Measurements from ENCODE around the gene DOCK6. TPM values are rescaled to one million over a fixed set of nuclear protein-coding genes. Genes with fewer than 3 reads are reported as not detected.
A peak's percentile ranks its signal among the peaks of the same experiment; 100 is the strongest.

DOCK6 gene
- total and polyA plus RNA-seq, 2 of the 13 experiments (the other 11 are each of a cell fraction or from before 2014, with no cell fraction given): 5.4 to 38.1 TPM

- TF ChIP-seq, protein P1, sequence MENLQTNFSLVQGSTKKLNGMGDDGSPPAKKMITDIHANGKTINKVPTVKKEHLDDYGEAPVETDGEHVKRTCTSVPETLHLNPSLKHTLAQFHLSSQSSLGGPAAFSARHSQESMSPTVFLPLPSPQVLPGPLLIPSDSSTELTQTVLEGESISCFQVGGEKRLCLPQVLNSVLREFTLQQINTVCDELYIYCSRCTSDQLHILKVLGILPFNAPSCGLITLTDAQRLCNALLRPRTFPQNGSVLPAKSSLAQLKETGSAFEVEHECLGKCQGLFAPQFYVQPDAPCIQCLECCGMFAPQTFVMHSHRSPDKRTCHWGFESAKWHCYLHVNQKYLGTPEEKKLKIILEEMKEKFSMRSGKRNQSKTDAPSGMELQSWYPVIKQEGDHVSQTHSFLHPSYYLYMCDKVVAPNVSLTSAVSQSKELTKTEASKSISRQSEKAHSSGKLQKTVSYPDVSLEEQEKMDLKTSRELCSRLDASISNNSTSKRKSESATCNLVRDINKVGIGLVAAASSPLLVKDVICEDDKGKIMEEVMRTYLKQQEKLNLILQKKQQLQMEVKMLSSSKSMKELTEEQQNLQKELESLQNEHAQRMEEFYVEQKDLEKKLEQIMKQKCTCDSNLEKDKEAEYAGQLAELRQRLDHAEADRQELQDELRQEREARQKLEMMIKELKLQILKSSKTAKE (CRISPR knock-in tag; IDR thresholded peaks at IDR 0.05; ENCODE audit: borderline replicate concordance): peak; percentile 91
- TF ChIP-seq EP300 (IDR thresholded peaks at IDR 0.05; ENCODE audit: low read depth in 2 of 2, low read length in 2 of 2) (peak; percentile 90 to 95), EP300 (CRISPR knock-in tag; IDR thresholded peaks at IDR 0.05; ENCODE audit: borderline replicate concordance) (peak; percentile 97), ZNF10 (CRISPR knock-in tag; IDR thresholded peaks at IDR 0.05; ENCODE audit: borderline replicate concordance, low read depth) (no peak), NFE2 (CRISPR knock-in tag; IDR thresholded peaks at IDR 0.05) (no peak), ZNF557 (CRISPR knock-in tag; IDR thresholded peaks at IDR 0.05) (no peak), MIER3 (CRISPR knock-in tag; IDR thresholded peaks at IDR 0.05; ENCODE audit: borderline replicate concordance) (peak; percentile 98), SNRNP70 (IDR thresholded peaks at IDR 0.05; ENCODE audit: low read depth, low read length) (no peak), CBFB (CRISPR knock-in tag; IDR thresholded peaks at IDR 0.05) (peak; percentile 82; the same call in 1 of the 2 replicates), AHR (CRISPR knock-in tag; IDR thresholded peaks at IDR 0.05) (peak; percentile 79), ARNT2 (CRISPR knock-in tag; IDR thresholded peaks at IDR 0.05; ENCODE audit: low read depth) (peak; percentile 86), THAP11 (CRISPR knock-in tag; IDR thresholded peaks at IDR 0.05) (peak; percentile 86), NFE2L1 (CRISPR knock-in tag; IDR thresholded peaks at IDR 0.05; ENCODE audit: borderline replicate concordance) (no peak), SMYD3 (CRISPR knock-in tag; IDR thresholded peaks at IDR 0.05) (peak; percentile 23; the same call in 1 of the 2 replicates), ZNF12 (CRISPR knock-in tag; IDR thresholded peaks at IDR 0.05) (peak; percentile 91)
- TF ChIP-seq, protein P2, sequence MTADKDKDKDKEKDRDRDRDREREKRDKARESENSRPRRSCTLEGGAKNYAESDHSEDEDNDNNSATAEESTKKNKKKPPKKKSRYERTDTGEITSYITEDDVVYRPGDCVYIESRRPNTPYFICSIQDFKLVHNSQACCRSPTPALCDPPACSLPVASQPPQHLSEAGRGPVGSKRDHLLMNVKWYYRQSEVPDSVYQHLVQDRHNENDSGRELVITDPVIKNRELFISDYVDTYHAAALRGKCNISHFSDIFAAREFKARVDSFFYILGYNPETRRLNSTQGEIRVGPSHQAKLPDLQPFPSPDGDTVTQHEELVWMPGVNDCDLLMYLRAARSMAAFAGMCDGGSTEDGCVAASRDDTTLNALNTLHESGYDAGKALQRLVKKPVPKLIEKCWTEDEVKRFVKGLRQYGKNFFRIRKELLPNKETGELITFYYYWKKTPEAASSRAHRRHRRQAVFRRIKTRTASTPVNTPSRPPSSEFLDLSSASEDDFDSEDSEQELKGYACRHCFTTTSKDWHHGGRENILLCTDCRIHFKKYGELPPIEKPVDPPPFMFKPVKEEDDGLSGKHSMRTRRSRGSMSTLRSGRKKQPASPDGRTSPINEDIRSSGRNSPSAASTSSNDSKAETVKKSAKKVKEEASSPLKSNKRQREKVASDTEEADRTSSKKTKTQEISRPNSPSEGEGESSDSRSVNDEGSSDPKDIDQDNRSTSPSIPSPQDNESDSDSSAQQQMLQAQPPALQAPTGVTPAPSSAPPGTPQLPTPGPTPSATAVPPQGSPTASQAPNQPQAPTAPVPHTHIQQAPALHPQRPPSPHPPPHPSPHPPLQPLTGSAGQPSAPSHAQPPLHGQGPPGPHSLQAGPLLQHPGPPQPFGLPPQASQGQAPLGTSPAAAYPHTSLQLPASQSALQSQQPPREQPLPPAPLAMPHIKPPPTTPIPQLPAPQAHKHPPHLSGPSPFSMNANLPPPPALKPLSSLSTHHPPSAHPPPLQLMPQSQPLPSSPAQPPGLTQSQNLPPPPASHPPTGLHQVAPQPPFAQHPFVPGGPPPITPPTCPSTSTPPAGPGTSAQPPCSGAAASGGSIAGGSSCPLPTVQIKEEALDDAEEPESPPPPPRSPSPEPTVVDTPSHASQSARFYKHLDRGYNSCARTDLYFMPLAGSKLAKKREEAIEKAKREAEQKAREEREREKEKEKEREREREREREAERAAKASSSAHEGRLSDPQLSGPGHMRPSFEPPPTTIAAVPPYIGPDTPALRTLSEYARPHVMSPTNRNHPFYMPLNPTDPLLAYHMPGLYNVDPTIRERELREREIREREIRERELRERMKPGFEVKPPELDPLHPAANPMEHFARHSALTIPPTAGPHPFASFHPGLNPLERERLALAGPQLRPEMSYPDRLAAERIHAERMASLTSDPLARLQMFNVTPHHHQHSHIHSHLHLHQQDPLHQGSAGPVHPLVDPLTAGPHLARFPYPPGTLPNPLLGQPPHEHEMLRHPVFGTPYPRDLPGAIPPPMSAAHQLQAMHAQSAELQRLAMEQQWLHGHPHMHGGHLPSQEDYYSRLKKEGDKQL (CRISPR knock-in tag; IDR thresholded peaks at IDR 0.05; ENCODE audit: low read depth): peak; percentile 87; the same call in 1 of the 2 replicates
- TF ChIP-seq, protein P3, sequence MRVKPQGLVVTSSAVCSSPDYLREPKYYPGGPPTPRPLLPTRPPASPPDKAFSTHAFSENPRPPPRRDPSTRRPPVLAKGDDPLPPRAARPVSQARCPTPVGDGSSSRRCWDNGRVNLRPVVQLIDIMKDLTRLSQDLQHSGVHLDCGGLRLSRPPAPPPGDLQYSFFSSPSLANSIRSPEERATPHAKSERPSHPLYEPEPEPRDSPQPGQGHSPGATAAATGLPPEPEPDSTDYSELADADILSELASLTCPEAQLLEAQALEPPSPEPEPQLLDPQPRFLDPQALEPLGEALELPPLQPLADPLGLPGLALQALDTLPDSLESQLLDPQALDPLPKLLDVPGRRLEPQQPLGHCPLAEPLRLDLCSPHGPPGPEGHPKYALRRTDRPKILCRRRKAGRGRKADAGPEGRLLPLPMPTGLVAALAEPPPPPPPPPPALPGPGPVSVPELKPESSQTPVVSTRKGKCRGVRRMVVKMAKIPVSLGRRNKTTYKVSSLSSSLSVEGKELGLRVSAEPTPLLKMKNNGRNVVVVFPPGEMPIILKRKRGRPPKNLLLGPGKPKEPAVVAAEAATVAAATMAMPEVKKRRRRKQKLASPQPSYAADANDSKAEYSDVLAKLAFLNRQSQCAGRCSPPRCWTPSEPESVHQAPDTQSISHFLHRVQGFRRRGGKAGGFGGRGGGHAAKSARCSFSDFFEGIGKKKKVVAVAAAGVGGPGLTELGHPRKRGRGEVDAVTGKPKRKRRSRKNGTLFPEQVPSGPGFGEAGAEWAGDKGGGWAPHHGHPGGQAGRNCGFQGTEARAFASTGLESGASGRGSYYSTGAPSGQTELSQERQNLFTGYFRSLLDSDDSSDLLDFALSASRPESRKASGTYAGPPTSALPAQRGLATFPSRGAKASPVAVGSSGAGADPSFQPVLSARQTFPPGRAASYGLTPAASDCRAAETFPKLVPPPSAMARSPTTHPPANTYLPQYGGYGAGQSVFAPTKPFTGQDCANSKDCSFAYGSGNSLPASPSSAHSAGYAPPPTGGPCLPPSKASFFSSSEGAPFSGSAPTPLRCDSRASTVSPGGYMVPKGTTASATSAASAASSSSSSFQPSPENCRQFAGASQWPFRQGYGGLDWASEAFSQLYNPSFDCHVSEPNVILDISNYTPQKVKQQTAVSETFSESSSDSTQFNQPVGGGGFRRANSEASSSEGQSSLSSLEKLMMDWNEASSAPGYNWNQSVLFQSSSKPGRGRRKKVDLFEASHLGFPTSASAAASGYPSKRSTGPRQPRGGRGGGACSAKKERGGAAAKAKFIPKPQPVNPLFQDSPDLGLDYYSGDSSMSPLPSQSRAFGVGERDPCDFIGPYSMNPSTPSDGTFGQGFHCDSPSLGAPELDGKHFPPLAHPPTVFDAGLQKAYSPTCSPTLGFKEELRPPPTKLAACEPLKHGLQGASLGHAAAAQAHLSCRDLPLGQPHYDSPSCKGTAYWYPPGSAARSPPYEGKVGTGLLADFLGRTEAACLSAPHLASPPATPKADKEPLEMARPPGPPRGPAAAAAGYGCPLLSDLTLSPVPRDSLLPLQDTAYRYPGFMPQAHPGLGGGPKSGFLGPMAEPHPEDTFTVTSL (CRISPR knock-in tag; IDR thresholded peaks at IDR 0.05; ENCODE audit: borderline replicate concordance): peak; percentile 49; the same call in 1 of the 2 replicates
Observed at GRCh38 chr19:11239377-11240000, 22.8 kb downstream of the DOCK6 start, which contains the start of gene ANGPTL8 (continued).

Data from HepG2 (cell line).